ENCODE measurements around the gene ITGB6. TPM values are rescaled to one million over a fixed set of nuclear protein-coding genes. Genes with fewer than 3 reads are reported as not detected.

ITGB6 gene
- polyA plus RNA-seq, 2 of the 4 experiments (the other 2 are of a cell fraction): 4.2 to 5.0 TPM

GRCh38 chr2:160200921-160201320, 849 bp upstream of the ITGB6 start:
- no peak for TF ChIP-seq CBX8 (IDR thresholded peaks at IDR 0.05)
- no peak for TF ChIP-seq ZFP36 (IDR thresholded peaks at IDR 0.05; ENCODE audit: borderline replicate concordance, partially characterized antibody)
- TF ChIP-seq, protein P1, sequence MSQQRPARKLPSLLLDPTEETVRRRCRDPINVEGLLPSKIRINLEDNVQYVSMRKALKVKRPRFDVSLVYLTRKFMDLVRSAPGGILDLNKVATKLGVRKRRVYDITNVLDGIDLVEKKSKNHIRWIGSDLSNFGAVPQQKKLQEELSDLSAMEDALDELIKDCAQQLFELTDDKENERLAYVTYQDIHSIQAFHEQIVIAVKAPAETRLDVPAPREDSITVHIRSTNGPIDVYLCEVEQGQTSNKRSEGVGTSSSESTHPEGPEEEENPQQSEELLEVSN (IDR thresholded peaks at IDR 0.05; ENCODE audit: borderline replicate concordance, low read depth): no peak
- TF ChIP-seq MAFK (IDR thresholded peaks at IDR 0.05; ENCODE audit: partially characterized antibody): no peak
- TF ChIP-seq SREBF2 (IDR thresholded peaks at IDR 0.05): no peak
- TF ChIP-seq FOXS1 (CRISPR knock-in tag; IDR thresholded peaks at IDR 0.05): no peak
- no peak for TF ChIP-seq HOXB5 (CRISPR knock-in tag; IDR thresholded peaks at IDR 0.05)
- no peak for TF ChIP-seq ZNF302 (CRISPR knock-in tag; IDR thresholded peaks at IDR 0.05)
- TF ChIP-seq POLR2A (IDR thresholded peaks at IDR 0.05; ENCODE audit: low read length): no peak
- no peak for TF ChIP-seq NPAS2 (CRISPR knock-in tag; IDR thresholded peaks at IDR 0.05; ENCODE audit: borderline replicate concordance)
- TF ChIP-seq NR3C1 (IDR thresholded peaks at IDR 0.05): no peak
- no peak for TF ChIP-seq KDM1A (IDR thresholded peaks at IDR 0.05; ENCODE audit: low read depth)
- no peak for TF ChIP-seq POLR2AphosphoS2 (conservative IDR thresholded peaks at IDR 0.05; ENCODE audit: low read length)
- no peak for TF ChIP-seq HOXB13 (CRISPR knock-in tag; IDR thresholded peaks at IDR 0.05; ENCODE audit: low read depth)
- TF ChIP-seq EHMT2 (IDR thresholded peaks at IDR 0.05; ENCODE audit: low read depth): no peak
- no peak for TF ChIP-seq SMC3 (IDR thresholded peaks at IDR 0.05)
- TF ChIP-seq, protein P2, sequence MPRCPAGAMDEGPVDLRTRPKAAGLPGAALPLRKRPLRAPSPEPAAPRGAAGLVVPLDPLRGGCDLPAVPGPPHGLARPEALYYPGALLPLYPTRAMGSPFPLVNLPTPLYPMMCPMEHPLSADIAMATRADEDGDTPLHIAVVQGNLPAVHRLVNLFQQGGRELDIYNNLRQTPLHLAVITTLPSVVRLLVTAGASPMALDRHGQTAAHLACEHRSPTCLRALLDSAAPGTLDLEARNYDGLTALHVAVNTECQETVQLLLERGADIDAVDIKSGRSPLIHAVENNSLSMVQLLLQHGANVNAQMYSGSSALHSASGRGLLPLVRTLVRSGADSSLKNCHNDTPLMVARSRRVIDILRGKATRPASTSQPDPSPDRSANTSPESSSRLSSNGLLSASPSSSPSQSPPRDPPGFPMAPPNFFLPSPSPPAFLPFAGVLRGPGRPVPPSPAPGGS (IDR thresholded peaks at IDR 0.05): no peak
- TF ChIP-seq ATOH8 (CRISPR knock-in tag; IDR thresholded peaks at IDR 0.05; ENCODE audit: low read depth): no peak
- TF ChIP-seq EHF (CRISPR knock-in tag; IDR thresholded peaks at IDR 0.05): no peak
- TF ChIP-seq HOXA7 (CRISPR knock-in tag; IDR thresholded peaks at IDR 0.05): no peak
- Histone ChIP-seq H3K4me3 (no peak overlapping the region), H3K27ac (no peak overlapping the region), H3K4me1 (peaks cover 25% of the 10 kb centered on the region), H3K4me2 (no peak overlapping the region), H3K9me3 (no peaks in the 10 kb centered on the region)
- ATAC-seq (no peak), FAIRE-seq (no peak), DNase-seq (ENCODE audit: low read depth in 1 of 2, low spot score in 1 of 2) (no peak)
- ChIA-PET POLR2A (no interaction called here), CTCF (no interaction called here)
- 83% methylated on average over 3 of the region's 3 CpGs for WGBS (ENCODE audit: missing lambda C conversion rate)

DNA sequence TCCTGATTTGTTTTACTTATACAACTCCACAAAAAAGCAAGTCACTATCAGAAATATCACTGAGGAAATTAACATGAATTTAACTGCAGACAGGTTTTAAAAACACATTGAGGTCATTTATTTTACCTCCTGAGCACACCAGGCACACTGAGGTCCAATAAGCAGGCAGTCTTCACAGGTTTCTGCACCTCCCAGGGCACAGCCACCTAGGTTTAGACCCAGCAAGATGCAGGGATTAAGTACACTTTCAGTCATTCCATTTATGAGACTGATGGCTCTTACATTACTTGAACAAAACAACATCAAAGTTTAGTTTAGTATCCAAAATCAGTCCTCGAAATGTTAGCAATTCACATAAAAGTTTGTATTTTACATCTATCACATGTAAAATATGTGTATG, 1.0 kb downstream of the ITGB6 start:
- no peak for TF ChIP-seq FOXS1 (CRISPR knock-in tag; IDR thresholded peaks at IDR 0.05)
- no peak for TF ChIP-seq GATA3 (IDR thresholded peaks at IDR 0.05; ENCODE audit: borderline replicate concordance)
- no peak for TF ChIP-seq CHD2 (IDR thresholded peaks at IDR 0.05; ENCODE audit: low read length, partially characterized antibody)
- TF ChIP-seq CEBPB (IDR thresholded peaks at IDR 0.05): no peak
- no peak for TF ChIP-seq ATOH8 (CRISPR knock-in tag; IDR thresholded peaks at IDR 0.05; ENCODE audit: low read depth)
- no peak for TF ChIP-seq MAFK (IDR thresholded peaks at IDR 0.05; ENCODE audit: partially characterized antibody)
- TF ChIP-seq KDM5A (IDR thresholded peaks at IDR 0.05): no peak
- no peak for TF ChIP-seq ZC3H11A (IDR thresholded peaks at IDR 0.05)
- no peak for TF ChIP-seq KDM1A (IDR thresholded peaks at IDR 0.05; ENCODE audit: low read depth)
- TF ChIP-seq NPAS2 (CRISPR knock-in tag; IDR thresholded peaks at IDR 0.05; ENCODE audit: borderline replicate concordance): no peak
- TF ChIP-seq ZSCAN20 (CRISPR knock-in tag; IDR thresholded peaks at IDR 0.05): no peak
- TF ChIP-seq NFE2L2 (conservative IDR thresholded peaks at IDR 0.05; ENCODE audit: low read length): no peak
- no peak for TF ChIP-seq REST (IDR thresholded peaks at IDR 0.05)
- TF ChIP-seq, protein P1 (IDR thresholded peaks at IDR 0.05; ENCODE audit: borderline replicate concordance, low read depth): no peak
- no peak for TF ChIP-seq HOXB13 (CRISPR knock-in tag; IDR thresholded peaks at IDR 0.05; ENCODE audit: low read depth)
- TF ChIP-seq, protein P3, sequence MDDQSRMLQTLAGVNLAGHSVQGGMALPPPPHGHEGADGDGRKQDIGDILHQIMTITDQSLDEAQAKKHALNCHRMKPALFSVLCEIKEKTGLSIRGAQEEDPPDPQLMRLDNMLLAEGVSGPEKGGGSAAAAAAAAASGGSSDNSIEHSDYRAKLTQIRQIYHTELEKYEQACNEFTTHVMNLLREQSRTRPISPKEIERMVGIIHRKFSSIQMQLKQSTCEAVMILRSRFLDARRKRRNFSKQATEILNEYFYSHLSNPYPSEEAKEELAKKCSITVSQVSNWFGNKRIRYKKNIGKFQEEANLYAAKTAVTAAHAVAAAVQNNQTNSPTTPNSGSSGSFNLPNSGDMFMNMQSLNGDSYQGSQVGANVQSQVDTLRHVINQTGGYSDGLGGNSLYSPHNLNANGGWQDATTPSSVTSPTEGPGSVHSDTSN (IDR thresholded peaks at IDR 0.05): no peak
- no peak for TF ChIP-seq POLR2AphosphoS2 (conservative IDR thresholded peaks at IDR 0.05; ENCODE audit: low read length)
- TF ChIP-seq POLR2A (IDR thresholded peaks at IDR 0.05; ENCODE audit: low read length): no peak
- TF ChIP-seq MAX (IDR thresholded peaks at IDR 0.05): no peak
- ATAC-seq (no peak), FAIRE-seq (no peak), DNase-seq (ENCODE audit: low read depth in 1 of 2, low spot score in 1 of 2) (no peak)
- Histone ChIP-seq H3K4me1 (peaks cover 6% of the 10 kb centered on the region), H3K27ac (no peak overlapping the region), H3K4me2 (no peak overlapping the region), H3K4me3 (no peak overlapping the region), H3K9me3 (no peaks in the 10 kb centered on the region)
- CTCF ChIA-PET: no interaction called here
- 85% methylated on average over 1 of the region's 1 CpG for WGBS (ENCODE audit: missing lambda C conversion rate)
- POLR2A ChIA-PET: no interaction called here

Data from A549 (cell line).